NT2/D1 (cell line): Measurements from ENCODE around the gene YY1AP1.
"Not testable (repeated sequence)": the region's sequence is repeated elsewhere in the genome, so short reads cannot be mapped to it uniquely, and the experiment has no call there.

Source experiments
- DNase-seq: peaks from one replicate; pipeline ENCODE4 v3.0.0-alpha.2; 2011; ENCODE audit warnings: low read depth, low spot score
- H3K27me3 ChIP-seq: 2 replicates; pipeline ENCODE4 v1.6.0; 2011; ENCODE audit warnings: mild to moderate bottlenecking; ENCODE audit not compliant: insufficient read length, insufficient read depth
- H3K36me3 ChIP-seq: 2 replicates; pipeline ENCODE4 v1.6.1; 2011; ENCODE audit warnings: mild to moderate bottlenecking, low read length, mixed read lengths; ENCODE audit not compliant: insufficient read depth, insufficient read length
- H3K4me1 ChIP-seq: 2 replicates; pipeline ENCODE4 v1.5.1; 2011; ENCODE audit not compliant: insufficient read depth, insufficient read length
- H3K4me3 ChIP-seq: 2 replicates; pipeline ENCODE4 v1.5.1; 2011; ENCODE audit warnings: low read depth; ENCODE audit not compliant: insufficient read length
- H3K9ac ChIP-seq: 2 replicates; pipeline ENCODE4 v1.6.0; 2011; ENCODE audit warnings: low read depth; ENCODE audit not compliant: insufficient read length
- H3K9me3 ChIP-seq: 2 replicates; pipeline ENCODE4 v1.5.1; 2011; ENCODE audit warnings: mild to moderate bottlenecking, low read length; ENCODE audit not compliant: insufficient read depth
- SUZ12 ChIP-seq: IDR thresholded peaks from 2 replicates; pipeline ENCODE4 v1.6.1; 2011; ENCODE audit not compliant: insufficient read length, insufficient read depth; ENCODE audit errors: extremely low read depth
- YY1 ChIP-seq: IDR thresholded peaks from 2 replicates; pipeline ENCODE4 v1.6.1; 2011; ENCODE audit not compliant: insufficient read length, insufficient read depth
- ZNF274 ChIP-seq: IDR thresholded peaks from 2 replicates; pipeline ENCODE4 v1.6.1; 2011; ENCODE audit warnings: mild to moderate bottlenecking, low read depth, low read length

Gene YY1AP1

GRCh38 chr1:155703216-155703615 is 14.6 kb upstream of the YY1AP1 start:
- H3K36me3 ChIP-seq = peaks cover 6% of the 10 kb centered on the region
- no peak overlapping the region for H3K4me3 ChIP-seq
- DNase-seq = no peak
- TF ChIP-seq SUZ12 = no peak
- TF ChIP-seq ZNF274 = no peak
- H3K9me3 ChIP-seq = peaks cover 15% of the 10 kb centered on the region; the same call in 1 of the 2 replicates
- no peak overlapping the region for H3K9ac ChIP-seq
- no peaks in the 10 kb centered on the region for H3K27me3 ChIP-seq
- no peaks in the 10 kb centered on the region for H3K4me1 ChIP-seq

GRCh38 chr1:155701675-155702074 is 13.1 kb upstream of the YY1AP1 start:
- not testable (repeated sequence) for DNase-seq, H3K4me1 ChIP-seq, H3K4me3 ChIP-seq, H3K9ac ChIP-seq, H3K27me3 ChIP-seq
- H3K36me3 ChIP-seq = peaks cover 12% of the 10 kb centered on the region
- H3K9me3 ChIP-seq = peaks cover 30% of the 10 kb centered on the region

DNA sequence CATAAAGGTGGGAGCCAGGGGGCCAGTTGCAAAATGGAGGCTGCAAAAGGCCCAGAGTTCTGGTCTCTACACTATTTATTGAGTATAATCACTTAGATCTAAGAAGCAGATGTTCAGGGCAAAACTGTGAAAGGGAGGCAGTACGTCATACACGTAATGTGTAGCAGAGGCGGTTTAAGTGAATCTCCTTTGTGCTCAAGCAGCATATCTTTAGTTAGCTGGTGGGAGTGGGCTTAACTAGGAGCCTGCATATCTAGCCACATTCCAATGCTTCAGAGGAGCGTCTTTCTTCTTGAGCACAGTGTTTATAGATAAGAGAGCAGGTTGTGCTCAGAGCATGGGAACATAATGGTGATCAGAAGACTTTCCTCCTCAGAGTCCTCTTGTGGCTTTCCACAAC is 10.5 kb upstream of the YY1AP1 start:
- not testable (repeated sequence) for H3K4me3 ChIP-seq, H3K27me3 ChIP-seq, DNase-seq, H3K4me1 ChIP-seq, H3K9ac ChIP-seq
- Histone ChIP-seq H3K36me3 (peaks cover 21% of the 10 kb centered on the region), H3K9me3 (peaks cover 45% of the 10 kb centered on the region)

DNA sequence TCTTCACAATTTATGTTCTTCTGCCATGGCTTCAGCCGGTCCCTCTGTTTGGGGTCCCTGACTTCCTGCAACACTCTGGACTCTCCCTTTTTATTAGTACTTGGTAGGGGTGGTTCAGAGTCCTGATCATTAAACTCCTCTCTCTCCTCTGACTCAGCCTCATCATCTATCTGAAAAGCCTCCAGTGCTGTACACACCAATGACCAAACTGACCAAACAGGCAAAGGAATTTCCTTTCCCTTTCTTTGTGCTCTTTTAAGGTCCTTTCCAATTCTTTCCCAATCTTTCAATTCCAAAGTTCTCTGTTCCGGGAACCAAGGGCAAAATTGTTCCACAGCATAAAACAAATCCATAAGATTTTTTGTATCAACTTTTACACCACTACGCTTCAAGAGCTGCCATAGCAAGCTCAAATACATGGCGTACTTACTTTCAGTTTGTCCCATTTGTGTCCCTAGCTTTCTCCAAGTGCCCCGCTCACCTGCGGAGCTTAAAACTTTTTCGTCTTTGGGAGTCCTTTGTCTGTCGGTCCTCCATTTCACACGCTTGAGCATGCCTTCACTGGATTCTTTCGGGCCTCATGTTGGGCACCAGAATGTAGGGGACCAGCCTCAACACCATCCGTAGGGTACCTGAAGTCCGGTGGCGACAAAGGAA is 9.9 kb upstream of the YY1AP1 start:
- Histone ChIP-seq H3K36me3 (peaks cover 23% of the 10 kb centered on the region), H3K4me3 (no peak overlapping the region), H3K9ac (no peak overlapping the region), H3K4me1 (peaks cover 4% of the 10 kb centered on the region), H3K9me3 (peaks cover 45% of the 10 kb centered on the region), H3K27me3 (no peaks in the 10 kb centered on the region)
- no peak for DNase-seq
- TF ChIP-seq YY1 (no peak), ZNF274 (no peak)

DNA sequence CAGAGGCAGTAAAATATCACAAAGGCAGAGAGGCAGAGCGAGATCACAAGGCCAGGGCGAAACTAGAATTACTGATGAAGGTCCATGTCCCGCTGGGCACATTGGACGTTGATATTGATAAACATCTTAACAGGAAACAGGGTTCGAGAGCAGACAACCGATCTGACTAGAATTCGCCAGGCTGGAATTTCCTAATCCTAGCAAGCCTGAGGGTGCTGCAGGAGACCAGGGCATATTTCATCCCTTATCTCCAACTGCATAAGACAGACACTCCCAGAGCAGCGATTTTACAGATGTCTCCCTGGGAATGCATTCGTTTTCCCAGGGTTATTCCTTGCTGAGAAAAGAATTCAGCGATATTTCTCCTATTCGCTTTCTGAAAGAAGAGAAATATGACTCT is 9.0 kb upstream of the YY1AP1 start:
- Histone ChIP-seq H3K36me3 (peaks cover 32% of the 10 kb centered on the region), H3K9me3 (peaks cover 47% of the 10 kb centered on the region)
- H3K4me1 ChIP-seq, H3K4me3 ChIP-seq, DNase-seq, H3K9ac ChIP-seq, H3K27me3 ChIP-seq: not testable (repeated sequence)

DNA sequence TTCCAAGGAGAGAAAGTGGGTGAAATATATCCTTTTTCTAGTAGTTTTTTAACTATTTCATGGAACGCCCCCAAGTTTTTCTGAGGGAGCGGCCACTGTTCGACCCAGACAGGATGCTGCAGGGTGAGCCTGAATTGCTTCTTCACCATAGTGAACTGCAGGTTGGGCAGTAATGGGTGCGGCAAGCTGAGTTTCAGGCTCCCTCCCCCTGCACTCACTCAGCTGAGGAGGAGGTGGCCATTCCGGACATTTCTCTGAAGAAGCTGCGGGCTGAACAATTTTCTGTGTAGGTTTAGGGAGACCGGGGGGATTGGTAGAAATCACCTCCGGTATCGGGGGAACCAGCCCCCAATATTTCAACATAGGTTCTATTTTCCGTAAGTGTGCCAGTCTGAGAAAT is 8.5 kb upstream of the YY1AP1 start:
- TF ChIP-seq YY1 = no peak
- Histone ChIP-seq H3K27me3 (no peaks in the 10 kb centered on the region), H3K36me3 (peaks cover 37% of the 10 kb centered on the region), H3K9me3 (peaks cover 53% of the 10 kb centered on the region), H3K9ac (no peak overlapping the region), H3K4me3 (no peak overlapping the region), H3K4me1 (peaks cover 4% of the 10 kb centered on the region)
- no peak for DNase-seq

- peaks cover 4% of the 10 kb centered on the region for H3K4me1 ChIP-seq
- H3K9me3 ChIP-seq = peaks cover 58% of the 10 kb centered on the region
- peaks cover 42% of the 10 kb centered on the region for H3K36me3 ChIP-seq
- H3K27me3 ChIP-seq = no peaks in the 10 kb centered on the region
- TF ChIP-seq SUZ12 (no peak), YY1 (no peak), ZNF274 (no peak)
- no peak overlapping the region for H3K4me3 ChIP-seq
- DNase-seq = no peak
- H3K9ac ChIP-seq = no peak overlapping the region
Measured at GRCh38 chr1:155696524-155696923, 8.0 kb upstream of the YY1AP1 start.

GRCh38 chr1:155695608-155696007 is 7.0 kb upstream of the YY1AP1 start:
- peaks cover 50% of the 10 kb centered on the region for H3K36me3 ChIP-seq
- no peak for TF ChIP-seq ZNF274
- no peak for TF ChIP-seq SUZ12
- TF ChIP-seq YY1 = no peak

More at GRCh38 chr1:155695608-155696007, 7.0 kb upstream of the YY1AP1 start:
- no peak for DNase-seq
- Histone ChIP-seq H3K9ac (no peak overlapping the region), H3K9me3 (peaks cover 63% of the 10 kb centered on the region), H3K27me3 (no peaks in the 10 kb centered on the region), H3K4me1 (peaks cover 4% of the 10 kb centered on the region), H3K4me3 (no peak overlapping the region)
